ENCODE measurements around the gene MCM8. TPM values are rescaled to one million over a fixed set of nuclear protein-coding genes. Genes with fewer than 3 reads are reported as not detected.
A peak's percentile ranks its signal among the peaks of the same experiment; 100 is the strongest.

The MCM8 gene
- polyA plus RNA-seq, 3 donors: 0.07 to 0.51 (median 0.18) TPM

DNA sequence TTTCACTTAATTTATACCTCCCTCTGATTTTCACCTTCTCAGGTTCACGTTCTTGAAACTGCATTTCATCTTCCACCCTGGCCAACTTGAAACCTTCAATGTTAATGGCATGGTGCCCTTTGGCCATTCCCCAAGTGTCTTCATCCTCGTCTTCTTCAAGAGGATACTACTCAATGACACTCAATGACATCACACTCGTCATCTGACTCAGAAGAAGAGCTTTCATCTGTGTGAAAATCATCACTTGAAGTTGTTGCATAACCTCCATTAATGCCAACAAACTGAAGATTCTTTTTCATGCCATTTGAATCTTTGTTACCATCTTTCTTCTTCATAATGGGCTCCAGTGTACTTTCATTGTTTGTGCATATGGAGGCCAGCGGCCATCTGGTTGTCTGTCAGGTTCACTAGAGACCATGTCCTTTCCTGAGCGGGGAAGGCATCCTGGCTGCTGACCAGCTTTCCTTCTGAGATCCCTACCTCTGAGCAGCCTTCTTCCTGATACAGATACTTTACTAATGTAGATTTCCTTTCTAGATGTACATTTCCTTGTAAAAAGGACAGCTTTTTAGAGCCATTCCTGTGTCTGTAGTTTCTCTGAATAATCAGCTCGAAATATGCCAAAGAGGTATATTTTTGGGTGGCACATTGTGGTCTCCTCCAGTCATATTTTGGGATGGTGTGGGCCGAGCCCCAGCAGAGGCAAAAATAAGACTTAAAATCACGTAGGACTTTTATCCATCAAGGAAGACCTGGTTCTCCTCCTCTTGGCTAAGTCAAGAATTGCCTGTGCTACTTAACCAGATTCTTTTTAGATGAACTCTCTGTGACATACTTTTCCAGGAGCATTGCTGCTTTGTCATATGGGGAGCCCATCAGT lies 21.4 kb upstream of the MCM8 start:
- Mint-ChIP-seq H3K27me3 (ENCODE audit: low read depth in 3 of 3) (peaks cover 4 to 12% (median 8%) of the 10 kb centered on the region in 3 donors), H3K4me3 (no peak overlapping the region), H3K36me3 (no peaks in the 10 kb centered on the region), H3K9me3 (no peaks in the 10 kb centered on the region), H3K27ac (no peak overlapping the region), H3K4me1 (peaks cover 4% of the 10 kb centered on the region)
- Histone ChIP-seq H3K4me3 (replicated peaks in 1 of 3; ENCODE audit: low read depth in 2 of 3, low read length in 3 of 3) (no peak overlapping the region), H3K27me3 (ENCODE audit: control insufficient read depth in 2 of 2, insufficient read depth in 2 of 2, low read length in 2 of 2) (no peaks in the 10 kb centered on the region), H2AFZ (ENCODE audit: insufficient read depth, low read depth, low read length, poor library complexity, severe bottlenecking) (no peak overlapping the region), H3K79me2 (ENCODE audit: insufficient read depth, low read length) (no peaks in the 10 kb centered on the region), H3K4me1 (ENCODE audit: control insufficient read depth in 1 of 2, insufficient read depth in 2 of 2, low read length in 2 of 2) (no peaks in the 10 kb centered on the region), H3K36me3 (replicated peaks in 1 of 2; ENCODE audit: control insufficient read depth in 1 of 2, insufficient read depth in 2 of 2, low read length in 2 of 2) (no peaks in the 10 kb centered on the region), H3K9ac (ENCODE audit: insufficient read depth, low read length, poor library complexity, severe bottlenecking) (no peak overlapping the region), H4K20me1 (ENCODE audit: insufficient read depth, low read length) (no peaks in the 10 kb centered on the region), H3K9me3 (replicated peaks in 1 of 2; ENCODE audit: control insufficient read depth in 1 of 2, insufficient read depth in 1 of 2, low read length in 2 of 2) (no peaks in the 10 kb centered on the region), H3K27ac (ENCODE audit: low read depth in 1 of 2, low read length in 2 of 2) (no peak overlapping the region), H3K4me2 (replicated peaks; ENCODE audit: extremely low read depth, low read length, poor library complexity, severe bottlenecking) (no peak overlapping the region)
- DNase-seq: peak in 2 of 3 donors; percentile 45 to 51
- intact Hi-C loops (cut with micrococcal nuclease): no loop called here
- no peak for TF ChIP-seq CTCF (IDR thresholded peaks at IDR 0.05)
- WGBS (ENCODE audit: insufficient coverage): 66% methylated on average over 6 of the region's 8 CpGs

- DNase-seq: no peak
- Histone ChIP-seq H3K4me1 (ENCODE audit: control insufficient read depth in 1 of 2, insufficient read depth in 2 of 2, low read length in 2 of 2) (no peaks in the 10 kb centered on the region), H3K9ac (ENCODE audit: insufficient read depth, low read length, poor library complexity, severe bottlenecking) (no peak overlapping the region), H3K79me2 (ENCODE audit: insufficient read depth, low read length) (no peaks in the 10 kb centered on the region), H3K27me3 (ENCODE audit: control insufficient read depth in 2 of 2, insufficient read depth in 2 of 2, low read length in 2 of 2) (no peaks in the 10 kb centered on the region), H3K27ac (ENCODE audit: low read depth in 1 of 2, low read length in 2 of 2) (no peak overlapping the region), H2AFZ (ENCODE audit: insufficient read depth, low read depth, low read length, poor library complexity, severe bottlenecking) (no peak overlapping the region), H3K9me3 (replicated peaks in 1 of 2; ENCODE audit: control insufficient read depth in 1 of 2, insufficient read depth in 1 of 2, low read length in 2 of 2) (no peaks in the 10 kb centered on the region), H3K4me3 (replicated peaks in 1 of 3; ENCODE audit: low read depth in 2 of 3, low read length in 3 of 3) (no peak overlapping the region), H3K36me3 (replicated peaks in 1 of 2; ENCODE audit: control insufficient read depth in 1 of 2, insufficient read depth in 2 of 2, low read length in 2 of 2) (no peaks in the 10 kb centered on the region), H4K20me1 (ENCODE audit: insufficient read depth, low read length) (no peaks in the 10 kb centered on the region), H3K4me2 (replicated peaks; ENCODE audit: extremely low read depth, low read length, poor library complexity, severe bottlenecking) (no peak overlapping the region)
- 100% methylated on average over 2 of the region's 3 CpGs for WGBS (ENCODE audit: insufficient coverage)
- H3K9me3 Mint-ChIP-seq: no peaks in the 10 kb centered on the region
- peaks cover 4% of the 10 kb centered on the region for H3K4me1 Mint-ChIP-seq
- no peaks in the 10 kb centered on the region for H3K36me3 Mint-ChIP-seq
- H3K4me3 Mint-ChIP-seq: no peak overlapping the region
- peaks cover 5 to 10% (median 8%) of the 10 kb centered on the region in 3 donors for H3K27me3 Mint-ChIP-seq (ENCODE audit: low read depth in 3 of 3)
- no peak overlapping the region for H3K27ac Mint-ChIP-seq
- intact Hi-C loops (cut with micrococcal nuclease): no loop called here
- no peak for TF ChIP-seq CTCF (IDR thresholded peaks at IDR 0.05)
These were observed 19.0 kb upstream of the MCM8 start for GRCh38 chr20:5931411-5931810.
